ENCODE results near the gene VPS13C.
A peak's percentile ranks its signal among the peaks of the same experiment; 100 is the strongest.

VPS13C gene

DNA sequence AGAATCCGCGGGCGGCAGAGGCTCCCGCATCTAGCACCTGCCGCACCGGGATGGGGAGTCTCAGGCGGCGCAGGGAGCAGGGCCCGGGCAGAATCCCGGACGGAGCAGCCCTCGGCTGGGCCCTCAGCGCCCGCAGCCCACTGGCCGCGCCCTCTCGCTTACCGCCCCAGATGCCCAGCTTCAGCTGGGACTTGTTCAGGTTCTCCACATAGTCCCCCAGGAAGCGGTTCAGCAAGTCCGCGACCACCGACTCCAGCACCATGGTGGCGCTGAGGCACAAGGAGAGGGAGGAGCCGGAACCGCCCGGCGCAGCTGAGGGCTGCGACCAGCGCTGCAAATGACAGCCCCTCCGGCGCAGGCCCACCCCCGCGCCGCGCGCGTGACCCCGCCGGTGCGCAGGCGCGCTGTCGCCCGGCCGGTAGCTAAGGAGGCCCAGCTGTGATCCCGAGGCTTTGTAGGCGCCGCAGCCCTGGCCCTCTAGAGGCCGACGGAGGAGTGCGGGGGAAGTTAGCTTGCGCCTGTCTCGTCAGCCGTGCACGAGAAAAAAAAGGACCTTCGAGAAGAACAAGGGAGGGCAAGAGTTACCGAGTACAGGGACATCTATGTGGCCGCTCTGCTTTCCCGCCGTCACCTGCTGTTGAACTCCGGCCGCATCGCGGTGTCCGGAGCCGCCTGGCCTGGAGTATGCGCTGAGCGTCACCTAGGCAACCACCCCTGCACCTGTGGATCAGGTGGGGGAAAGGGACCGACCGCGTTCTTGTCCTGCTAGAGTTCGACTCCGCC, at the start of gene VPS13C:
TSS of gene VPS13C (minus strand) at position 335 of the 783 bp plus-strand sequence. CDS start at position 262, 73 bp downstream.
- peak; percentile 87 for DNase-seq

DNA sequence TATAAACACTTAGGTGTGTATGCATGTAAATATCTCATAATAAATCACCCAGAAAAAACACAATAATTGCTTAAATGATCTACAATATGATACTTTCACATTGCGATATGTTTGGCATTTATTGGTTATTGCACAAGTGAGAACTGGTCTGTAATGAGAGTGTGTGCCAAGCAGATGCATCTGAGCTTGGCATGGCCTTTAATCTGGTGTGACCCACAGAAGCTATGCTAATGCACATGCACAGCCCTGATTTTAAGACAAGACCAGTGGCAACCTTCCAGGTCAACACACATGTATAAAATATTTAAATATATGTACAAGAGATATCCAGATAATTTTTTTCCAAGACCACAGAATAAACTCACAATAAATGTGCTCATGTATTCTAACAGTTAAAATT, 49.2 kb upstream of the VPS13C start:
- no peak for DNase-seq

DNA sequence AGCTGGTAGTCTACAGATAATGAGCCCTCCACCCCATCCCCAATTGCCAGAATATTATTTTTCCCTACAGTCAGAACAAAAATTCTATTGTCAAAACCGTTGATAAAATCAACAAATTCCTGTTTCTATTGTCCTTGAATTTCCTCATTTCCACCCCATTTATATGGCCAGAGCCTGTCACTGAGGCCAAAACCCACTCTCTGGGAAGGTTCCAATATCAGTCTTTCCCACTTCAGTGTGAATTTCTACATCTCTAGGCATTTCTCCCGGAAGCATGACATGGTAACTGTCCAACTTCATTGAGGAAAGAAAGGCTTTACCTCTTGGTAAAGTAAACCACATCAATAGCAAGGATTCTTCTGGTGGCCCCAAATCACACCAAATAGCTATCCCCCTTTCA, 48.2 kb upstream of the VPS13C start:
- no peak for DNase-seq

- no peak for DNase-seq
Observed at GRCh38 chr15:62107571-62108121, 47.4 kb upstream of the VPS13C start.

DNA sequence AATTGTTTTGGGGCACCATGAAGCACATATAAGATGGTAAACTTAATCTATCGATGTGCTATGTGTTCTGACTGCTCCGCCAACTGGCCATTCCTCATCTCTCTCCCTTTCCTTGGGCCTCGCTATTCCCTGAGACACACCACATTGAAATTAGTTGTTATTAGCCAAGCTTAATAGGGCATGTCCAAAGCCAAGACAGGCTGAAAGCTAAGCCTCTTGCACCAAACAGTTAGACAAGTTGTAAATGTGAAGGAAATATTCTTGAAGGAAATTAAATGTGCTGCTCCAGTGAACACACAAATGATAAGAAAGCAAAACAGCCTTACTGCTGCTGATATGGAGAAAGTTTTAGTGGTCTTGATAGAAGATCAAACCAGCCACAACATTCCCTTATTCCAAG, 45.8 kb upstream of the VPS13C start:
- DNase-seq = no peak

GRCh38 chr15:62105266-62105665, 45.0 kb upstream of the VPS13C start:
- DNase-seq = no peak

GRCh38 chr15:62104846-62105245, 44.6 kb upstream of the VPS13C start:
- no peak for DNase-seq

DNA sequence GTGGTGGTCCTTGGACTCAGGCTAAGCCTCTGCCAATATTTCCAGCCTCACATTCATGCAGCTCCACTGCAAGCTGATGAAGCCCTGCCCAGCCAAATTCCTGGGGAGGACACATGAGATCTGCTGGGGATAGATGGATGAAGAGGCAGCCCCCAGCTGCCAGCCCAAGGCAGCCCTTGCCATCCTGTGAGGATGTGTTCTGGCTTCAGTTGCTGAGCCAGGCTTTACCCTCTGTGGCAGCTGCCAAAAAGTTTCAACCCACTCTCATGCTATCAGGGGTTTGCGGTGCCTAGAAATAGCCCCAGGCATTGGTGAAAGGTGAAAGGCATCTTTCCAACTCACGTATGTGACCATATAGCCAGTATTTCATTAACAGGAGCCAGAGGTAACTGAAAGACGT, 44.2 kb upstream of the VPS13C start:
- DNase-seq = no peak

- no peak for DNase-seq
Observed at GRCh38 chr15:62103431-62103830, 43.2 kb upstream of the VPS13C start.

GRCh38 chr15:62099094-62099601, 38.9 kb upstream of the VPS13C start:
- DNase-seq = peak; percentile 14

DNA sequence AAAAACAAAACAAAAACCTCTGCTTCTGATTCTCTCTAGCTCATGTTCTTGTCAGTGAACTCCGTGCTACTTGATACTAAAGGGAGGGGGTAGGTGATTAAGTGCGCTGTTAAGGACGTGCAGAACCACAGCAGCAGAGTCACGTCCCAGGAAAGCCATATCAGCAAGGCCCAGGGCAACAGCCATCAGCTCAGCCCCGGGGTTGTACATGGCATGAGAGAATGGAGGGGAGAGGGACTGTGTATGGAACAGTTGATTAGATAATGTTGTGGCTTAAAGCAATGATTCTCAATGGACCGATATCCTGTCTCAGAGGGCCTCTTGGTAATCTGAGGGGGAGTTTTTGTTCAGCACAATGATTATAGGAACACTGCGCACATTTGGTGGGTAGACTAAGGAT, 34.1 kb upstream of the VPS13C start:
- DNase-seq = no peak

DNA sequence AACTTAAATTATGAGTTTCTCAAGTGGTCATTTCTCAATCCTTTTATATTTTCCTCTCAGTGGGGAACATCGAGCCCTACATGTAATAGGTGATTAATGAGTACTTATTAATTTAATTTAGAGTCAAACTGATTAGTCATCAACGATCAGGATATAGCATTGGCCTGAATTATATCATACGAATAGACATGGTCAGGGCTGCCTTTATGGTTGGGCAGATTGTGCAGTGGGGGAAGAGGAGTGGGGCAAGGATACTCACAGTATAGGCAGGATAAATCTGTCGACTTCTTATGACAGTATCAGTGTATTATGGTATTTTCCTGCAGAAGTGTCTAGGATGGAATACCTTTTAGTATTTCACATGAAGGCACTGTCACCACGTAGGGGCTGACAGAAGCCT, 33.6 kb upstream of the VPS13C start:
- DNase-seq = no peak

DNA sequence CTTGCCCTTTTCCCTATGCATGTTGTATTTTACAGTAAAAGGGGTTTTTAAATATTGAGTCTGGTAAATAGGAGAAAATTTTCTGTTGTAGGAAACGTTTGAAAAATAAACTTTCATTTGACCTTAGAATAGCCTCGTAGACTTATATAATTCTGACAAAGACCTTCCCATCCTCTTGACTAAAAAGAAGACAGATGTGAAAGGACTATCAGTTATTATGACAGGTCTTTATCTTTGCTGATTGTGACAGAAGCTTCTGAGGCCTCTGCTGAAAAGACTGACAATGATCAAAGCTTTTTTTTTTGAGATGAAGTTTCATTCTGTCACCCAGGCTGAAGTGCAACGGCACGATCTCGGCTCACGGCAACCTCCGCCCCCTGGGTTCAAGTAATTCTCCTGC, 30.7 kb upstream of the VPS13C start:
- DNase-seq = no peak

DNA sequence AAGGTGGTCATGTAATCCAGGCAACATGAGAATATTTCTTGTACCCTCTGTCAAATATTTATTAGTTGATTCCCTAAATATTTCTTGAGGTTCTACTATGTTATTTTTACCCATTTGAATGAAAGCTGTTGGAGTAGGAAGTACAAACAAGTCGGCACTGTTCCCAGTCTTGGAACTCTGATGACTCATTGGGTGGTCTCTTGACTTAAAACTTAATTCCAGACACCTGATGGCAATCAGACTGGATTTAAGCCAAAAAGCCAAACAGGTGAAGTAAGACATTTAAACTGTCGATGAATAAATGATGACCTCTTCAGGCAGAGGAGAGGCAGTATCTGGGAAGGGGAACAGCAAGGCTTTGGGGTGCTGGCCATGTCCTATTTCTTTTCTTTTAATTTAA, 29.4 kb upstream of the VPS13C start:
- no peak for DNase-seq

DNA sequence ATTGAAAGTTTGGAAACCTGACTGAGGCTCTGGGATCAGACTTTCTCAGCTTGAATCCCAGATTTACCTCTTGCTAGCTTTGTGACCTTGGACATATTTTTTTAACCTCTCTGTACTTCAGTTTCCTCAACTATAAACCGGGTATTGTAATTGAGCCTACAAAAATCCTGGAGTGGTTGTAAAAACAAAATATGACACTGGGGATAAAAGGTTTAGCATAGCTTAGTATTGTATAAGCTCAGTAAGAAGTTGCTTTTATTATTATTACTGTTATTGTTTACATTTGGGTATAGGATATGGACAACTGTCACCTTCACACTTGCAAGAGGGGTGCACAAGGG, 28.1 kb upstream of the VPS13C start:
- no peak for DNase-seq

DNA sequence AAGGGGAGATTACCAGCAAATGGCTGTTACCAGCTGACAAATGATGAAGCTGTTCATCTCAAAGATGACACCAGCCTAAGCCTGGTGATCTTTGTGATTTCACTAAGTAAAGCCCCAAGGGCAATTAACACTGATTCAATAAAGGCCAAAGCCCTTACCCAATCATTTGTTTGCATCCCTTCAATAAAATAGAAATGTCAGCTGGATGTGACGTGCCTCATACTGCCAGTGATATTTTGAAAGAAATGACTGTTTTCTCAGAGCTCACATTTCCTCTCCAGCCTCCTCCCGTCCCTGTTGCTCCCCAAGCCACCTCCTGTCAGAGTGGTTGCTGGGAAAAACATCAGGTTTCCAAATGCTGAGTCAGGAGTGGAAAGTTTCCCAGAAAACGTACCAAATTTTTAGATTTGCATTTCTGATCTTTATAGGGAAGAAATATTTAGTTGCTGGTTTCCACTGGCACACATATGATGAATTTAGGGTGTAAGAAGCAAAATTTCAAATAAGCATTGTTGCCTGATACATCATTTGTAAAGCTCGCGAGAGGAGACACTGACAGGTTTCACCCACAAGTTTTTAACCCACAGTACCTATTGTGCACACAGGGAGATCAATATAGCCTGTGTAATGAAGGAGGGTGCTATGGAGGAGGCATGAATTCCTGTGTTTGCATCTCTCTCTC, 27.6 kb upstream of the VPS13C start:
- no peak for DNase-seq

DNA sequence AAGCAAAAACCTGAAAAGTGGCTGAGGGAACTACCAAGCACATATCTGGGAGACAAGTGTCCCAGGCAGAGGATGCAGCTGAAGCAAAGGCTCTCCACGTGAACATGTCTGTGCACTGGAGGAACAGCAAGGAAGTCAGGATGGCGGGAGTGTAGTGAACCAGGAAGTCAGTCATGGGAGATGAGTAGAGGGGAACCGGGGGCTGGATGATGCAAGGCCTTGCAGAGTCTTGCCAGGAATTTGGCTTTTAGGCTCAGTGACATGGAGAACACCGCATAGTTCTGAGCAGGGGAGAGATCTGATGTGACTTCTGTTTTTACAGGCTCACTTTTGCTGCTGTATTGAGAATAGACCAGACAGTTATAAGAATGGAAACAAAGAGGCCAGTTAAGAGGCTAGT, 25.5 kb upstream of the VPS13C start:
- DNase-seq = no peak

- no peak for DNase-seq
Observed at GRCh38 chr15:62083194-62084154, 23.2 kb upstream of the VPS13C start.

DNA sequence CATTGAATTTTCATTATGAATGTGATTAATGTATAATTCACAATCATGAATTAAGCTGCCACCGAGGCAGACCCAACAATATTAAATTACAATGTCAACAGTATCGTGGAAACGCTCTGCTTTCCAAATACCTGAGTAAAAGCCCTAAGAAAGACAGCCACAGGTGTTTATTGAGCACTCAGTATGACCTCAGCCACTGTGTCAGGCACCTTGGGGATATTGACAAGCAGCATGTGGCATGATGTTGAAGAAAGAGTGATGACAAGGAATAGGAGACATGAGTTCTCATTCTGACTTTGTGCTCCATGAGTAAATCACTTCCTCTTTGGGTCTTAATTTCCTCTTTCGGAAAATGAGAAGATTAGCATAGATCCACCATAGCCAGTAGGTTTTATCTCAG, 19.3 kb upstream of the VPS13C start:
- no peak for DNase-seq

GRCh38 chr15:62075595-62076277, 15.5 kb upstream of the VPS13C start:
- DNase-seq = peak; percentile 57

- DNase-seq = peak; percentile 23
Observed at GRCh38 chr15:62071711-62072308, 11.6 kb upstream of the VPS13C start.

DNA sequence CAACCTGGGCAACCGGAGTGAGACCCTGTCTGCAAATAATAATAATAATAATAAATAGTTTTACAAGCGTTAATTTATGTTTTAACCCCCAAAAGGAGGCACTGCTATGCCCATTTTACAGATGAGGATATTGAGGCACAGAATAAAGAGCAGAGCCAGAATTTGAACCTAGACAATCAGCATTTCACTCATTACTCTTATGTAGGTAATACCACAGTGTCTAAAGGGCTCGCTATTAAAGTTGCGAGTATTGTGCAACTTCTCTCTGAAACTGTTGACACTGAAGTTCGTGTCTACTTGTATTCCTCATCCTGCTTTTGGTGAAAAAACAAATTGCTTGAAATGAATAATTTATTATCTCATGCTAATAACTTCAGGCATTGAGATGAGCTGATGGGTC, 9.3 kb upstream of the VPS13C start:
- no peak for DNase-seq

All from NCI-H1092 treated with DMSO at 0.1 percent for 48 hours (cell line).